ENCODE results near the gene CCDC154. TPM values are rescaled to one million over a fixed set of nuclear protein-coding genes. Genes with fewer than 3 reads are reported as not detected.

The CCDC154 gene
- total and polyA plus RNA-seq, 2 of the 4 experiments (the other 2 are of a cell fraction): 0.09 TPM; not detected in 1

DNA sequence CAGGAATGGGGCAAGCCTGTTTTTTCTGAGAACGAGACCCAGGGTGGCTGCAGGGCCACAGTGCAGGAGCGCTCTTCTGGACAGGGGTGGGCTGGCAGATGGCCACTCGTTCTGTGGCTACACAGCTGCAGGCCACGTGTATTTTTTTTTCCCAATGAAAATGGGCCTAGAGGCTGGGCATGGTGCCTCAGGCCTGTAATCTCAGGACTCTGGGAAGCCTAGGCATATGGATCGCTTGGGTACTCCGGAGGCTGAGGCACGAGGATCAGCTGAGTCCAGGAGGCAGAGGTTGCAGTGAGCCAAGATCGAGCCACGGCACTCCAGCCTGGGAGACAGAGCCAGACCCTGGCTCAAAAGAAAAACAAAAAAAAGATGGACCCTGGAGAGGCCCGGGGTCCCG lies 36.6 kb downstream of the CCDC154 start (continued):
- TF ChIP-seq, protein P1, sequence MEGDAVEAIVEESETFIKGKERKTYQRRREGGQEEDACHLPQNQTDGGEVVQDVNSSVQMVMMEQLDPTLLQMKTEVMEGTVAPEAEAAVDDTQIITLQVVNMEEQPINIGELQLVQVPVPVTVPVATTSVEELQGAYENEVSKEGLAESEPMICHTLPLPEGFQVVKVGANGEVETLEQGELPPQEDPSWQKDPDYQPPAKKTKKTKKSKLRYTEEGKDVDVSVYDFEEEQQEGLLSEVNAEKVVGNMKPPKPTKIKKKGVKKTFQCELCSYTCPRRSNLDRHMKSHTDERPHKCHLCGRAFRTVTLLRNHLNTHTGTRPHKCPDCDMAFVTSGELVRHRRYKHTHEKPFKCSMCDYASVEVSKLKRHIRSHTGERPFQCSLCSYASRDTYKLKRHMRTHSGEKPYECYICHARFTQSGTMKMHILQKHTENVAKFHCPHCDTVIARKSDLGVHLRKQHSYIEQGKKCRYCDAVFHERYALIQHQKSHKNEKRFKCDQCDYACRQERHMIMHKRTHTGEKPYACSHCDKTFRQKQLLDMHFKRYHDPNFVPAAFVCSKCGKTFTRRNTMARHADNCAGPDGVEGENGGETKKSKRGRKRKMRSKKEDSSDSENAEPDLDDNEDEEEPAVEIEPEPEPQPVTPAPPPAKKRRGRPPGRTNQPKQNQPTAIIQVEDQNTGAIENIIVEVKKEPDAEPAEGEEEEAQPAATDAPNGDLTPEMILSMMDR (conservative IDR thresholded peaks at IDR 0.05; ENCODE audit: low read depth, low read length): no peak
- TF ChIP-seq POLR2A (IDR thresholded peaks at IDR 0.05; ENCODE audit: low read depth, low read length): no peak
- no peak for TF ChIP-seq RFX5 (IDR thresholded peaks at IDR 0.05; ENCODE audit: low read depth, low read length)

DNA sequence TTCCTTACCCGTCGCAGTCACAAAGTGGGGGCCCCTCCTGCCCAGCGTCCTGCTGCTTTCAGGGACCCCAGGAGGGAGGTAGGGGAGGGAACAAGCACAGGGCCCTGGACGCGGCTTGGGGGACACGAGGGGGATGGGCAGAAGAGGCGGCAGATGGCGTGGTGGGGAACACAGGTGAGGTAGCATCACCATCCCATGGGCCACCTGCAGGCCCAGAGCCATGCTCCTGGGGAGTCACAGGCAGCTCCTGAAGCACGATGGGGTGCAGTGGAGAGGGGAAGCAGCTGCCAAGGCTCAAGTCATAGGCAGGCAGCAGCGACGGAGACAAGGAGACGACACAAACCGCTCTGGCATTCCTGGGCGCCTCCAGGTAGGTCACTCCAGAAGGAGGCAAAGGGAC lies 40.6 kb downstream of the CCDC154 start:
- H4K5ac ChIP-seq (ENCODE audit: low read depth, low read length): no peak overlapping the region
- peaks cover 6% of the 10 kb centered on the region; the same call in 1 of the 2 replicates for H3K4me1 ChIP-seq (ENCODE audit: control insufficient read depth, insufficient read depth, low read length)
- CTCF ChIA-PET: no interaction called here
- no peak overlapping the region for H3K4ac ChIP-seq (ENCODE audit: low read depth, low read length)
- no peaks in the 10 kb centered on the region for H3K9me3 ChIP-seq (ENCODE audit: control insufficient read depth, insufficient read depth, low read length)
- no peak overlapping the region for H2BK5ac ChIP-seq (ENCODE audit: low read depth, low read length, poor library complexity, severe bottlenecking)
- no peak overlapping the region for H2BK15ac ChIP-seq (ENCODE audit: low read depth, low read length)
- intact Hi-C loops (cut with micrococcal nuclease) (no loop called here), in situ Hi-C loops (cut with MboI; ENCODE audit: low sequenced_read_pairs) (no loop called here), dilution Hi-C loops (cut with HindIII; ENCODE audit: low sequenced_read_pairs, unreplicated experiment) (no loop called here)
- peak overlapping the region; percentile 43 for H2AFZ ChIP-seq (replicated peaks; ENCODE audit: low read length, poor library complexity)
- no peak overlapping the region for H2BK120ac ChIP-seq (ENCODE audit: low read depth, low read length)
- H3K14ac ChIP-seq (replicated peaks; ENCODE audit: low read depth, low read length): no peak overlapping the region
- WGBS, 2 experiments (ENCODE audit: extremely low coverage in 2 of 2, insufficient read length in 1 of 2): 82% methylated on average over 8 of the region's 14 CpGs; no CpG with 5 or more reads in 1 of the 2 experiments
- no peak overlapping the region for H3K56ac ChIP-seq (ENCODE audit: extremely low read depth, insufficient read depth, low read length)
- peaks cover 43% of the 10 kb centered on the region for H3K36me3 ChIP-seq (ENCODE audit: control insufficient read depth, insufficient read depth, low read length)
- no peak overlapping the region for H4K8ac ChIP-seq (ENCODE audit: low read depth in 2 of 2, low read length in 2 of 2)
- no peak overlapping the region for H3K23ac ChIP-seq (ENCODE audit: low read depth, low read length)
- no peak for DNase-seq
- H4K20me1 ChIP-seq (ENCODE audit: insufficient read depth, low read length): no peaks in the 10 kb centered on the region; the same call in none of the 2 replicates
- H2AK5ac ChIP-seq (ENCODE audit: low read depth, low read length): no peak overlapping the region
- H3K4me2 ChIP-seq (ENCODE audit: low read depth, low read length): no peak overlapping the region
- POLR2A ChIA-PET (ENCODE audit: unreplicated experiment): no interaction called here
- ATAC-seq (ENCODE audit: low read depth): no peak
- peaks cover 0 to 35% of the 10 kb centered on the region in 2 experiments for H3K79me1 ChIP-seq (ENCODE audit: low read depth in 1 of 2, low read length in 2 of 2)
- no peak overlapping the region for H3K27ac ChIP-seq (ENCODE audit: insufficient read depth, low read length)
- H4K91ac ChIP-seq (ENCODE audit: insufficient read depth, low read depth, low read length): no peak overlapping the region
- no peak overlapping the region for H2AK9ac ChIP-seq (replicated peaks; ENCODE audit: low read depth, low read length, poor library complexity)
- BruUV-seq (replicated peaks): no TSS peak
- no peak overlapping the region for H3K9ac ChIP-seq (ENCODE audit: low read depth, low read length)
- no peak overlapping the region for H3K18ac ChIP-seq (ENCODE audit: low read depth, low read length)
- H3K4me3 ChIP-seq (ENCODE audit: insufficient read depth, low read depth, low read length): no peak overlapping the region
- H3K27me3 ChIP-seq (ENCODE audit: control insufficient read depth, insufficient read depth, low read length): no peaks in the 10 kb centered on the region
- H3K9me1 ChIP-seq (ENCODE audit: insufficient read depth, low read length): no peaks in the 10 kb centered on the region
- TF ChIP-seq CHD1 (IDR thresholded peaks at IDR 0.05; ENCODE audit: low read depth, low read length) (no peak), RAD21 (IDR thresholded peaks at IDR 0.05; ENCODE audit: low read length) (no peak), SMC3 (IDR thresholded peaks at IDR 0.05; ENCODE audit: low read depth, low read length) (no peak), MAZ (IDR thresholded peaks at IDR 0.05; ENCODE audit: borderline replicate concordance, low read depth, low read length) (no peak), RFX5 (IDR thresholded peaks at IDR 0.05; ENCODE audit: low read depth, low read length) (no peak), BHLHE40 (IDR thresholded peaks at IDR 0.05; ENCODE audit: low read depth, low read length) (no peak), RCOR1 (IDR thresholded peaks at IDR 0.05; ENCODE audit: insufficient replicate concordance, low read length) (no peak)
- TF ChIP-seq, protein P2, sequence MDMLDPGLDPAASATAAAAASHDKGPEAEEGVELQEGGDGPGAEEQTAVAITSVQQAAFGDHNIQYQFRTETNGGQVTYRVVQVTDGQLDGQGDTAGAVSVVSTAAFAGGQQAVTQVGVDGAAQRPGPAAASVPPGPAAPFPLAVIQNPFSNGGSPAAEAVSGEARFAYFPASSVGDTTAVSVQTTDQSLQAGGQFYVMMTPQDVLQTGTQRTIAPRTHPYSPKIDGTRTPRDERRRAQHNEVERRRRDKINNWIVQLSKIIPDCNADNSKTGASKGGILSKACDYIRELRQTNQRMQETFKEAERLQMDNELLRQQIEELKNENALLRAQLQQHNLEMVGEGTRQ (IDR thresholded peaks at IDR 0.05; ENCODE audit: low read depth, low read length): no peak
- no peak overlapping the region for H2BK20ac ChIP-seq (ENCODE audit: low read depth, low read length)

Data from IMR-90 (cell line).